ENCODE data around the gene CELSR1. TPM values are rescaled to one million over a fixed set of nuclear protein-coding genes. Genes with fewer than 3 reads are reported as not detected.
A peak's percentile ranks its signal among the peaks of the same experiment; 100 is the strongest.

CELSR1 gene
- total and polyA plus RNA-seq, 9 donors: 1.8 to 6.9 (median 3.4) TPM

DNA sequence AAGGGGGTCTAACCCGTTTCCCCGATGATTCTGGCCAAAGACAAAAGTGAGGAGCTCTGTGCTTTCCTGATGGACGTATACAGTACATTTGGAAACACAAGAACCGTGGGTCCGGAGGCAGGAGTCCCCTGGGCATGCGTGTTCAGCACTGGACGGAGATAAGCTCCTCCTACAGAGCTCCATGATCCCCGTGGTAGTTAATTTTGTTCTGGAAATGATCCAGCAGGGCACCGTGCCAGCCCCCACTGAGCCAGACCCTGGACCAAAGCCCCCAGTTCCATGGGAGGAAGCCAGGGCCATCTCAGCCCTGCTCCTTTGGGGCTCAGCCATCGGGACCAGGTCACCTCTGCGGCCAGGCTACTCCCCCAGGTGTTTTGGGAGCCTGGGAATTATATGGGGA lies 118.6 kb downstream of the CELSR1 start:
- Histone ChIP-seq H3K9me3 (replicated peaks; ENCODE audit: control insufficient read depth, low read depth, low read length) (no peaks in the 10 kb centered on the region), H3K27me3 (ENCODE audit: control insufficient read depth, insufficient read depth, low read length) (peaks cover 5% of the 10 kb centered on the region), H3K36me3 (ENCODE audit: control insufficient read depth, insufficient read depth, low read length) (no peaks in the 10 kb centered on the region), H3K4me3 (ENCODE audit: low read length) (no peak overlapping the region), H3K27ac (ENCODE audit: low read length) (no peak overlapping the region), H3K4me1 (ENCODE audit: control insufficient read depth, insufficient read depth, low read length) (peaks cover 28% of the 10 kb centered on the region)
- 25% methylated on average over 8 of the region's 11 CpGs for whole genome bisulfite sequencing (ENCODE audit: insufficient coverage)
- peak; percentile 26 for DNase-seq

DNA sequence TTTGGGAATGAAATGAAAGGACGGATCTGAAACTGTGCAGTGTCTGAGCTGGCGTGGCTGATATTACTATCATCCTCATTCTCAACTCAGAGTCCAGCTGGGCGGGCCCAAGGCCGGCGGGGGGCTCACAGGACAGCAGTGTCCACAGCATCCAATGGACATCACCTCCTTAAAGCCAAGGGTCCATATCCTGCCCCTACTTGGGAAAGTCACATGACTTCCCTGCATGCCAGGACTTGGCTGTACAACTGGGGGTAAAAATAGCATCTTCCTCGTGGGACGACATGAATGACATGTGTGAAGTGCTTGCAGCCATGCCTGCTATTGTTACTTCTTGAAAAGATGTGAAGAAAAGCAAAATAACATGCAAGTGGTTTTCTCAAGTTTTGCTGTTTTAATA lies 119.7 kb downstream of the CELSR1 start:
- Histone ChIP-seq H3K27ac (ENCODE audit: low read length) (no peak overlapping the region), H3K36me3 (ENCODE audit: control insufficient read depth, insufficient read depth, low read length) (no peaks in the 10 kb centered on the region), H3K4me3 (ENCODE audit: low read length) (no peak overlapping the region), H3K4me1 (ENCODE audit: control insufficient read depth, insufficient read depth, low read length) (peaks cover 28% of the 10 kb centered on the region), H3K27me3 (ENCODE audit: control insufficient read depth, insufficient read depth, low read length) (peaks cover 5% of the 10 kb centered on the region), H3K9me3 (replicated peaks; ENCODE audit: control insufficient read depth, low read depth, low read length) (no peaks in the 10 kb centered on the region)
- whole genome bisulfite sequencing (ENCODE audit: insufficient coverage): 30% methylated on average over 2 of the region's 7 CpGs
- peak; percentile 56 for DNase-seq

GRCh38 chr22:46416891-46417580 lies 120.4 kb downstream of the CELSR1 start:
- 56% methylated on average over 18 of the region's 24 CpGs for WGBS (ENCODE audit: insufficient coverage)
- no peaks in the 10 kb centered on the region for H3K9me3 ChIP-seq (replicated peaks; ENCODE audit: control insufficient read depth, low read depth, low read length)
- no peak overlapping the region for H3K27ac ChIP-seq (ENCODE audit: low read length)
- H3K4me1 ChIP-seq (ENCODE audit: control insufficient read depth, insufficient read depth, low read length): peaks cover 28% of the 10 kb centered on the region
- H3K36me3 ChIP-seq (ENCODE audit: control insufficient read depth, insufficient read depth, low read length): no peaks in the 10 kb centered on the region
- no peak for DNase-seq
- H3K27me3 ChIP-seq (ENCODE audit: control insufficient read depth, insufficient read depth, low read length): peaks cover 9% of the 10 kb centered on the region
- H3K4me3 ChIP-seq (ENCODE audit: low read length): no peak overlapping the region

DNA sequence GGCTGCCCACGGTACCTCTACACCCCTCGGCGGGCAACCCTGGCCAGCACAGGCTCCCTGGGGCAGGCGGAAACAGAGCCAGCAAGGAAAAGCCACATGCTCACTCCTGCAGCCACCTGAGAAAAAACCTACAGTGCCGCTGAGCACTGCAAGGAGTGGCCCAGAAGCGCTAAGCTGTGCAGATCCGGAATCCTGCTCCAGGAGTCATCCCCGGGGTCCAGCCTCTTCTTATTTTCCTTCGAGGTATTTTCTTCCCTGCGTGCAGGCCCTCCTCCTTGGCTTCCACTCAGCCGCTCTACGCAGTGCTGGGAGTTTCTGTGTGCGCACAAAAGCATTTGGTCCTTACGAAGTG lies 120.9 kb downstream of the CELSR1 start:
- WGBS (ENCODE audit: insufficient coverage): 29% methylated on average over 13 of the region's 14 CpGs
- DNase-seq: peak; percentile 61
- Histone ChIP-seq H3K36me3 (ENCODE audit: control insufficient read depth, insufficient read depth, low read length) (no peaks in the 10 kb centered on the region), H3K4me3 (ENCODE audit: low read length) (no peak overlapping the region), H3K4me1 (ENCODE audit: control insufficient read depth, insufficient read depth, low read length) (peaks cover 28% of the 10 kb centered on the region), H3K9me3 (replicated peaks; ENCODE audit: control insufficient read depth, low read depth, low read length) (no peaks in the 10 kb centered on the region), H3K27me3 (ENCODE audit: control insufficient read depth, insufficient read depth, low read length) (peaks cover 9% of the 10 kb centered on the region), H3K27ac (ENCODE audit: low read length) (no peak overlapping the region)

- Histone ChIP-seq H3K27me3 (ENCODE audit: control insufficient read depth, insufficient read depth, low read length) (peaks cover 9% of the 10 kb centered on the region), H3K9me3 (replicated peaks; ENCODE audit: control insufficient read depth, low read depth, low read length) (no peaks in the 10 kb centered on the region), H3K27ac (ENCODE audit: low read length) (no peak overlapping the region), H3K4me3 (ENCODE audit: low read length) (no peak overlapping the region), H3K4me1 (ENCODE audit: control insufficient read depth, insufficient read depth, low read length) (peaks cover 28% of the 10 kb centered on the region), H3K36me3 (ENCODE audit: control insufficient read depth, insufficient read depth, low read length) (no peaks in the 10 kb centered on the region)
- DNase-seq: peak; percentile 25
- WGBS (ENCODE audit: insufficient coverage): 29% methylated on average over 23 of the region's 30 CpGs
Measured at GRCh38 chr22:46415776-46416519, 121.5 kb downstream of the CELSR1 start.

GRCh38 chr22:46414704-46415103 lies 122.7 kb downstream of the CELSR1 start:
- WGBS (ENCODE audit: insufficient coverage): 87% methylated on average over 13 of the region's 19 CpGs

DNA sequence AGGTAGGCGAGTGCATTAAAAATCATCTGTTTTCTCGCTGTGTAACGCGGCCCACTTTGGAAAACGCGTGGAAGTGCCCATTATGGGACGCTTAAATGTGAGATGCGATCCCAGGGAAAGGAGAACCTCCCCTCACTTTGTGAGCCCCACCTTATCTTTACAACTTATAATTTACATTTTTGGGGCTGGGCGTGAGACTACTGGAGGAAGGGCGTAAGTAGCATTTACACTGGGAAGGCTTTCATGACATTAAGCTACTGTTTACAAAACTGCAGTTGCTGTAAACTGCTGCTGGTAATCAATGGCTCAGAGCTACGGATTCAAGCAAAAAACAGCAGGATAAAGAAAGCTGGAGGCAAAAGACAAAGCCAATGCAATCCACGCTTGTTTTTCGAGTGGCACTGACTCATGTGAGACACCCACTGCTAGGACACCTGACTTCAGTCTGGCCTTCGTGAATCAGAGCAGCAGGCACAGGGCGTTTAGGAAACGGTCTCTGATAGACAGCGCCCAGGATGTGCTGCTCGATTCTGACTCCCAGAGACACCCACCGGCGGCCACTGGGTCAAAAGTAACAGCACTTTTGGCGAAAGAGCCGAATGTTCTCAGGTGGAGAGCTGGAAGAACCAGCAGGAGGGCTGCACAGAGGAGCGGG lies 123.6 kb downstream of the CELSR1 start:
- Histone ChIP-seq H3K4me1 (ENCODE audit: control insufficient read depth, insufficient read depth, low read length) (peaks cover 25% of the 10 kb centered on the region), H3K36me3 (ENCODE audit: control insufficient read depth, insufficient read depth, low read length) (no peaks in the 10 kb centered on the region), H3K9me3 (replicated peaks; ENCODE audit: control insufficient read depth, low read depth, low read length) (no peaks in the 10 kb centered on the region), H3K27ac (ENCODE audit: low read length) (no peak overlapping the region), H3K27me3 (ENCODE audit: control insufficient read depth, insufficient read depth, low read length) (peaks cover 9% of the 10 kb centered on the region), H3K4me3 (ENCODE audit: low read length) (no peak overlapping the region)
- WGBS (ENCODE audit: insufficient coverage): 65% methylated on average over 14 of the region's 23 CpGs
- DNase-seq: no peak

More at GRCh38 chr22:46414704-46415103, 122.7 kb downstream of the CELSR1 start:
- no peak overlapping the region for H3K27ac ChIP-seq (ENCODE audit: low read length)
- peaks cover 9% of the 10 kb centered on the region for H3K27me3 ChIP-seq (ENCODE audit: control insufficient read depth, insufficient read depth, low read length)
- no peaks in the 10 kb centered on the region for H3K36me3 ChIP-seq (ENCODE audit: control insufficient read depth, insufficient read depth, low read length)
- H3K4me3 ChIP-seq (ENCODE audit: low read length): no peak overlapping the region
- peaks cover 28% of the 10 kb centered on the region for H3K4me1 ChIP-seq (ENCODE audit: control insufficient read depth, insufficient read depth, low read length)
- DNase-seq: no peak
- no peaks in the 10 kb centered on the region for H3K9me3 ChIP-seq (replicated peaks; ENCODE audit: control insufficient read depth, low read depth, low read length)

- DNase-seq: no peak
- no peak overlapping the region for H3K4me3 ChIP-seq (ENCODE audit: low read length)
- 84% methylated on average over 11 of the region's 13 CpGs for WGBS (ENCODE audit: insufficient coverage)
- H3K27me3 ChIP-seq (ENCODE audit: control insufficient read depth, insufficient read depth, low read length): peaks cover 9% of the 10 kb centered on the region
- H3K9me3 ChIP-seq (replicated peaks; ENCODE audit: control insufficient read depth, low read depth, low read length): no peaks in the 10 kb centered on the region
- H3K4me1 ChIP-seq (ENCODE audit: control insufficient read depth, insufficient read depth, low read length): peaks cover 3% of the 10 kb centered on the region
- H3K36me3 ChIP-seq (ENCODE audit: control insufficient read depth, insufficient read depth, low read length): no peaks in the 10 kb centered on the region
- no peak overlapping the region for H3K27ac ChIP-seq (ENCODE audit: low read length)
Measured at GRCh38 chr22:46411347-46411746, 126.1 kb downstream of the CELSR1 start.

DNA sequence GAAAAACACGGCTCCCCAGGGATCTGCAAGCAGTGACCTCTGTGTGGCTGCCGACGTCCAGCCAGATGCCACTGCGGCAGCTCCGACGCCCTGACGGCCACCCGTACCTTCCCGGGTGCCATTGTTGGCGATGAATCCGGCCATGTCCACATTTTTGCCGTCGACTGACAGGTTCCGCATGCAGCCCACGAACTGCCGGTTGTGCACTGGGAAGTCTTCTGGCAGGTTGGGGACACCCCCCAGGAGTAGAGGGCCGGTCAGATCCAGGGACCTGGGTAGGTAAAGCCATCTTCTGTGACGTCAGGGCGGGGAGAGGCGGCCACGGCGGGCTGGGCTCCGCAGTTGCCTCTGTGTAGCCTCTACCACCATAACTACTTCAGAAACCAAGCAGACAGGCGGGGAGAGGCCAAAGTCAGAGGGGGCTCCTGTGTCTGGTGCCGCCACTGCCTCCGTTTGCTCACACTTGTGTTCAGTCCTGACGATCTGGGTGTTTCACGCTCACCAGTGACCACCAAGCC lies 127.1 kb downstream of the CELSR1 start:
- H3K4me1 ChIP-seq (ENCODE audit: control insufficient read depth, insufficient read depth, low read length): no peaks in the 10 kb centered on the region
- no peak overlapping the region for H3K4me3 ChIP-seq (ENCODE audit: low read length)
- H3K36me3 ChIP-seq (ENCODE audit: control insufficient read depth, insufficient read depth, low read length): no peaks in the 10 kb centered on the region
- H3K27me3 ChIP-seq (ENCODE audit: control insufficient read depth, insufficient read depth, low read length): peaks cover 9% of the 10 kb centered on the region
- 89% methylated on average over 22 of the region's 28 CpGs for WGBS (ENCODE audit: insufficient coverage)
- H3K27ac ChIP-seq (ENCODE audit: low read length): no peak overlapping the region
- DNase-seq: no peak
- H3K9me3 ChIP-seq (replicated peaks; ENCODE audit: control insufficient read depth, low read depth, low read length): no peaks in the 10 kb centered on the region

DNA sequence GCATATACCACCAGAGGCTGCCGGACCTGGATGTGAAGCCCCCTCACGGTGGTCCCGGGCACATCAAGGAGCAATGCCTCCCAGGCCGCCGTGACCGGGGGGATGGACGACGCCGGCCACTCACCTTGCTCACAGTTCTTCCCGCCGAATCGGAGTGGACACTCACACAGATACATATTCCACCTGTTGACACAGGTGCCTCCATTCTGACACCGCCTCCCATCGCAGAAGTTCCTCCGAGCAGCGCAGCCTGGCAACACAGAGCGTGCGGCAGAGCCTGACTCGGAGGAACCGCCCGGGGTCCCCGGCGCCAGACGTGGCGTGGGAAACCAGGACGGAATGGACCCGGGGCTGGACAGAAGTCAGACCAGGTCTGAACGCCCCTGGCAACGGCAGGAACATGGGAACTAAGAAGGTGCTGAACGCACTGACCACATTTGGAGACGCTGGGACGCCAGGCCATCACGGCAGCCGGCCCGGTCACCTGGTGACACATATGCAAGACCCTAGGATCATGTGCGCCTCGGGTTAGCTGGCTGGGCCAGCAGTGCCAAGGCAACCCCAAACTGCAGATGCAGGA lies 127.7 kb downstream of the CELSR1 start:
- no peak for DNase-seq
- H3K4me1 ChIP-seq (ENCODE audit: control insufficient read depth, insufficient read depth, low read length): no peaks in the 10 kb centered on the region
- no peak overlapping the region for H3K4me3 ChIP-seq (ENCODE audit: low read length)
- H3K27ac ChIP-seq (ENCODE audit: low read length): no peak overlapping the region
- no peaks in the 10 kb centered on the region for H3K36me3 ChIP-seq (ENCODE audit: control insufficient read depth, insufficient read depth, low read length)
- H3K27me3 ChIP-seq (ENCODE audit: control insufficient read depth, insufficient read depth, low read length): peaks cover 8% of the 10 kb centered on the region
- H3K9me3 ChIP-seq (replicated peaks; ENCODE audit: control insufficient read depth, low read depth, low read length): no peaks in the 10 kb centered on the region
- WGBS (ENCODE audit: insufficient coverage): 91% methylated on average over 37 of the region's 37 CpGs

Measured in muscle of leg (tissue), 11 donors.